IMR-90 (cell line): ENCODE data around the gene CGNL1. TPM values are rescaled to one million over a fixed set of nuclear protein-coding genes. Genes with fewer than 3 reads are reported as not detected.

ENCODE experiments used
- ATAC-seq: fragments of 200-7000 bp; cut with Tn5 transposase; 2 replicates; pipeline ENCODE4 v1.9.1; 2020; ENCODE audit warnings: low read depth, mild to moderate bottlenecking, moderate library complexity
- BruUV-seq: library from RNA; stranded (reverse); fragments of 400-500 nt; replicated peaks from 2 replicates; lab custom pipeline; 2021; lab: Mats Ljungman, UMichigan
- CTCF ChIA-PET: fragments of 300-600 bp; formaldehyde crosslinking; extraction: SDS; loops from one replicate; lab custom pipeline; 2021; ENCODE audit warnings: antibody characterized with exemption; lab: Yijun Ruan, JAX
- POLR2A ChIA-PET: fragments of 300-600 bp; sonication (Branson Sonifier 250); formaldehyde crosslinking; loops from one replicate; lab custom pipeline; 2022; ENCODE audit warnings: antibody characterized with exemption; ENCODE audit not compliant: unreplicated experiment; lab: Charles Lee
- DNase-seq: peaks from one replicate; pipeline ENCODE4 v3.0.0; 2013
- H2AFZ ChIP-seq: replicated peaks from 2 replicates; pipeline ENCODE3; 2013; ENCODE audit warnings: low read length, mild to moderate bottlenecking; ENCODE audit not compliant: poor library complexity
- H2AK5ac ChIP-seq: 2 replicates; pipeline ENCODE4 v1.6.1; 2013; ENCODE audit warnings: low read depth, low read length, inconsistent platforms
- H2AK9ac ChIP-seq: replicated peaks from 2 replicates; pipeline ENCODE3; 2013; ENCODE audit warnings: mild to moderate bottlenecking, low read depth, low read length, moderate library complexity; ENCODE audit not compliant: poor library complexity
- H2BK120ac ChIP-seq: 2 replicates; pipeline ENCODE4 v1.6.1; 2013; ENCODE audit warnings: low read depth, low read length, inconsistent platforms
- H2BK15ac ChIP-seq: 3 replicates; pipeline ENCODE4 v1.6.1; 2013; ENCODE audit warnings: low read depth, low read length, inconsistent platforms
- H2BK20ac ChIP-seq: 2 replicates; pipeline ENCODE4 v1.6.1; 2013; ENCODE audit warnings: low read depth, mild to moderate bottlenecking, inconsistent platforms, low read length, moderate library complexity
- H2BK5ac ChIP-seq: 2 replicates; pipeline ENCODE4 v1.6.1; 2013; ENCODE audit warnings: mild to moderate bottlenecking, low read depth, low read length, inconsistent platforms; ENCODE audit not compliant: poor library complexity, severe bottlenecking
- H3K14ac ChIP-seq: replicated peaks from 2 replicates; pipeline ENCODE4 v1.6.1; 2013; ENCODE audit warnings: low read depth, low read length, inconsistent platforms
- H3K18ac ChIP-seq: 2 replicates; pipeline ENCODE4 v1.6.1; 2013; ENCODE audit warnings: low read depth, low read length, control low read depth
- H3K23ac ChIP-seq: 2 replicates; pipeline ENCODE4 v1.6.1; 2013; ENCODE audit warnings: low read depth, low read length, inconsistent platforms
- H3K27ac ChIP-seq: 2 replicates; pipeline ENCODE4 v1.5.1; 2013; ENCODE audit warnings: mild to moderate bottlenecking, control low read depth, low read length; ENCODE audit not compliant: insufficient read depth
- H3K27me3 ChIP-seq: 2 replicates; pipeline ENCODE4 v1.6.1; 2013; ENCODE audit warnings: low read length; ENCODE audit not compliant: control insufficient read depth, insufficient read depth
- H3K36me3 ChIP-seq: 2 replicates; pipeline ENCODE4 v1.6.1; 2013; ENCODE audit warnings: low read length, mixed read lengths; ENCODE audit not compliant: control insufficient read depth, insufficient read depth
- H3K4ac ChIP-seq: 2 replicates; pipeline ENCODE4 v1.6.1; 2013; ENCODE audit warnings: low read depth, low read length, inconsistent platforms
- H3K4me1 ChIP-seq: 2 replicates; pipeline ENCODE4 v1.6.1; 2013; ENCODE audit warnings: low read length, mixed read lengths; ENCODE audit not compliant: control insufficient read depth, insufficient read depth
- H3K4me2 ChIP-seq: 2 replicates; pipeline ENCODE4 v1.6.1; 2013; ENCODE audit warnings: low read depth, mild to moderate bottlenecking, control low read depth, low read length, moderate library complexity
- H3K4me3 ChIP-seq: 2 replicates; pipeline ENCODE4 v1.5.1; 2013; ENCODE audit warnings: low read depth, mild to moderate bottlenecking, control low read depth, low read length, moderate library complexity; ENCODE audit not compliant: insufficient read depth
- H3K56ac ChIP-seq: 2 replicates; pipeline ENCODE4 v1.6.1; 2013; ENCODE audit warnings: low read length, inconsistent platforms; ENCODE audit not compliant: insufficient read depth; ENCODE audit errors: extremely low read depth
- H3K79me1 ChIP-seq, 2 experiments: 2 replicates each; pipeline ENCODE4 v1.6.1; 2013; ENCODE audit warnings: low read length in 2 of 2, inconsistent platforms in 1 of 2, low read depth in 1 of 2
- H3K9ac ChIP-seq: 2 replicates; pipeline ENCODE4 v1.6.1; 2013; ENCODE audit warnings: low read depth, low read length, control low read depth
- H3K9me1 ChIP-seq: 2 replicates; pipeline ENCODE4 v1.6.1; 2013; ENCODE audit warnings: low read length, inconsistent platforms; ENCODE audit not compliant: insufficient read depth
- H3K9me3 ChIP-seq: 2 replicates; pipeline ENCODE4 v1.6.1; 2013; ENCODE audit warnings: low read length; ENCODE audit not compliant: control insufficient read depth, insufficient read depth
- H4K20me1 ChIP-seq: 2 replicates; pipeline ENCODE4 v1.6.1; 2013; ENCODE audit warnings: low read length, inconsistent platforms; ENCODE audit not compliant: insufficient read depth
- H4K5ac ChIP-seq: 2 replicates; pipeline ENCODE4 v1.6.1; 2013; ENCODE audit warnings: mild to moderate bottlenecking, low read depth, low read length, control low read depth
- H4K8ac ChIP-seq, 2 experiments: 2 replicates each; pipeline ENCODE4 v1.6.1; 2013; ENCODE audit warnings: low read depth in 2 of 2, low read length in 2 of 2, control low read depth in 1 of 2, inconsistent platforms in 1 of 2
- H4K91ac ChIP-seq: 2 replicates; pipeline ENCODE4 v1.6.1; 2013; ENCODE audit warnings: low read depth, low read length, inconsistent platforms; ENCODE audit not compliant: insufficient read depth
- BHLHE40 ChIP-seq: fragments of 150-350 bp; IDR thresholded peaks from 2 replicates; pipeline ENCODE4 v1.6.1; 2016; ENCODE audit warnings: mild to moderate bottlenecking, low read depth, low read length
- CEBPB ChIP-seq: IDR thresholded peaks from 2 replicates; pipeline ENCODE4 v1.6.1; 2012; ENCODE audit warnings: low read depth, low read length, improper control_type of control experiment
- CHD1 ChIP-seq: IDR thresholded peaks from 2 replicates; pipeline ENCODE4 v1.6.1; 2012; ENCODE audit warnings: low read depth, low read length, improper control_type of control experiment
- FOS ChIP-seq: fragments of 150-350 bp; IDR thresholded peaks from 2 replicates; pipeline ENCODE4 v1.6.1; 2016; ENCODE audit warnings: low read depth, low read length
- MAFK ChIP-seq: IDR thresholded peaks from 2 replicates; pipeline ENCODE4 v1.6.1; 2012; ENCODE audit warnings: low read depth, low read length, improper control_type of control experiment
- MAZ ChIP-seq: IDR thresholded peaks from 2 replicates; pipeline ENCODE4 v1.6.1; 2012; ENCODE audit warnings: low read depth, mild to moderate bottlenecking, low read length, improper control_type of control experiment, moderate library complexity, borderline replicate concordance
- NFE2L2 ChIP-seq: fragments of 150-350 bp; IDR thresholded peaks from 2 replicates; pipeline ENCODE4 v1.6.1; 2016; ENCODE audit warnings: low read depth, mild to moderate bottlenecking, low read length
- POLR2A ChIP-seq: IDR thresholded peaks from 2 replicates; pipeline ENCODE4 v1.6.1; 2012; ENCODE audit warnings: mild to moderate bottlenecking, low read depth, low read length
- RAD21 ChIP-seq: IDR thresholded peaks from 2 replicates; pipeline ENCODE4 v1.6.1; 2012; ENCODE audit warnings: low read length, improper control_type of control experiment
- RCOR1 ChIP-seq: IDR thresholded peaks from 2 replicates; pipeline ENCODE4 v1.6.1; 2012; ENCODE audit warnings: mild to moderate bottlenecking, low read length, improper control_type of control experiment; ENCODE audit not compliant: insufficient replicate concordance
- RFX5 ChIP-seq: IDR thresholded peaks from 2 replicates; pipeline ENCODE4 v1.8.0; 2012; ENCODE audit warnings: low read depth, mild to moderate bottlenecking, low read length, moderate library complexity
- SMC3 ChIP-seq: fragments of 150-350 bp; IDR thresholded peaks from 2 replicates; pipeline ENCODE4 v1.6.1; 2016; ENCODE audit warnings: low read depth, mild to moderate bottlenecking, antibody characterized with exemption, low read length, moderate library complexity
- whole genome bisulfite sequencing, 2 experiments: methylation state at CpG; one replicate each; pipeline versions ENCODE4 v1.1.5 to v1.1.7; 2013; ENCODE audit warnings: missing lambda C conversion rate in 2 of 2; ENCODE audit not compliant: insufficient read length in 1 of 2; ENCODE audit errors: extremely low coverage in 2 of 2; 5-methylcytosine and 5-hydroxymethylcytosine counted together
- dilution Hi-C: fragments of 300-500 bp; cut with HindIII; formaldehyde crosslinking; loops from one replicate; pipeline ENCODE4 v1.14.3; 2018; ENCODE audit warnings: low sequenced_read_pairs; ENCODE audit not compliant: unreplicated experiment
- in situ Hi-C: fragments of 300-500 bp; cut with MboI; formaldehyde crosslinking; loops from 3 replicates; pipeline ENCODE4 v1.14.3; 2019; ENCODE audit warnings: low sequenced_read_pairs, inconsistent platforms, mixed read lengths
- intact Hi-C: fragments of 100-400 bp; cut with micrococcal nuclease; formaldehyde crosslinking; loops from 2 replicates; pipeline ENCODE4 v1.10.0; 2022
- polyA plus RNA-seq, 3 experiments: library from polyadenylated mRNA; depleted of rRNA; stranded (reverse); fragments of >200 nt; gene quantifications; 2 replicates each; pipeline ENCODE4 v1.2.3, GENCODE V29; 2012; ENCODE audit warnings: low replicate concordance in 1 of 3
- total RNA-seq: library from RNA; depleted of rRNA; stranded (reverse); fragments of >200 nt; gene quantifications from 2 replicates; pipeline ENCODE4 v1.2.3, GENCODE V29; 2012
- TF ChIP-seq, protein P1 (sequence below): fragments of 150-350 bp; IDR thresholded peaks from 2 replicates; pipeline ENCODE4 v1.6.1; 2017; ENCODE audit warnings: mild to moderate bottlenecking, antibody characterized with exemption, low read length, low read depth
- TF ChIP-seq, protein P2 (sequence below): fragments of 150-350 bp; IDR thresholded peaks from 2 replicates; pipeline ENCODE4 v1.6.1; 2016; ENCODE audit warnings: low read depth, mild to moderate bottlenecking, low read length, moderate library complexity, borderline replicate concordance
- TF ChIP-seq, protein P3 (sequence below): conservative IDR thresholded peaks from 2 replicates; pipeline ENCODE4 v1.5.1; 2012; ENCODE audit warnings: mild to moderate bottlenecking, low read depth, low read length, improper control_type of control experiment

Gene CGNL1
- total and polyA plus RNA-seq, 2 of the 4 experiments (the other 2 are of a cell fraction): 0.07 to 0.18 TPM

DNA sequence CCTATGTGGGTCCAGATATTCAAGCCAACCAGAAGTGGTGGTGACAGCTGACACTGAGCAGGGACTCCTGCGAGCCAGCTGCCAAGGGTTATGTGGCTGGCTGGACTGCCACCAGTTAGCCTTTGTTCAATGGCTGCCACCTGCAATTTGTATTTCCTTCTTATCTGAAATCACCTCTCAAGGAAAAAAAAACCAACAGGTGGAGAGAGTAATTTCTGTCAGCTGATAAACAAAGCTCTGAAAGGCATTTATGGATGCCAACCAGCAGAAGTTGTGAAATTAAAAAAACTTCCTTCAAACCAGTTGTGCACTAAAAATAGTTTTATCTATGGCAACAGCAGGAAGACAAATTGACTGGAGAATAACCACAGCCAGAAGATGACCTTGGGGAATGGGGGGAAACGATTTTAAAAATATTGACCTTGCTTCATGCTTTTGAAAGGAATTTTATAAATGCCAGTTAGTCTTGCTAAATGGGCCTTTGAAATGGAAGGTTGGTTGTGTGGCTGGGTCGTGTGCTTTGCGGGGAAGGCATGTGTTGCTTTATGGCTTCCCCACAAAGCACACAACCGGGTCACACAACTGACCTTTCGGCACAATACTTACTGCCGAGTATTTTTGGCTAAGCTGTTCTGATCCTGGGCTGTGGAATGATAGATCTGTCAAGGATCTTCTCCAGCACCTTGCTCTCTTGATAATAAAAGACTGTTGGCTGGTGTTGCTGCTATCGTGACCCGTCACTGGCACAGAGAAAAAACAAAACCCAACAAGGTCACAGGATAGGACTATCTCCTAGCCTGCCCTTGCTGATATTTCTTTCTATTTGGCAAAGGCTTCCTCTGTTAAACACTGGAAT lies 218.9 kb downstream of the CGNL1 start:
- ChIA-PET CTCF (interaction anchor here (0.6 kb wide), 1 partner anchor 15 kb away, joined by 3 read pairs; no protein-coding TSS in a partner anchor), POLR2A (no interaction called here)
- Histone ChIP-seq H2AK5ac (no peak overlapping the region), H2BK20ac (no peak overlapping the region), H2BK120ac (no peak overlapping the region), H4K20me1 (no peaks in the 10 kb centered on the region), H3K36me3 (no peaks in the 10 kb centered on the region), H3K23ac (no peak overlapping the region), H4K8ac (no peak overlapping the region), H3K27ac (no peak overlapping the region), H3K18ac (no peak overlapping the region), H3K79me1 (no peaks in the 10 kb centered on the region), H3K27me3 (peaks cover 31% of the 10 kb centered on the region), H3K9me1 (no peaks in the 10 kb centered on the region; the same call in 1 of the 2 replicates), H3K9me3 (no peaks in the 10 kb centered on the region), H4K5ac (no peak overlapping the region), H2AFZ (no peak overlapping the region), H3K4me1 (no peaks in the 10 kb centered on the region), H3K4me3 (no peak overlapping the region), H3K4me2 (no peak overlapping the region), H2BK15ac (no peak overlapping the region), H4K91ac (no peak overlapping the region), H3K14ac (no peak overlapping the region), H2AK9ac (no peak overlapping the region), H3K9ac (no peak overlapping the region), H2BK5ac (no peak overlapping the region), H3K4ac (no peak overlapping the region), H3K56ac (no peak overlapping the region)
- intact Hi-C loops: no loop called here
- dilution Hi-C loops: no loop called here
- no peak for DNase-seq
- WGBS, 2 experiments: 60% methylated on average over 1 of the region's 9 CpGs; no CpG with 5 or more reads in 1 of the 2 experiments
- in situ Hi-C loops: no loop called here
- no TSS peak for BruUV-seq
- ATAC-seq: no peak
- TF ChIP-seq BHLHE40 (no peak), NFE2L2 (no peak), RFX5 (no peak), MAZ (no peak), MAFK (no peak), CHD1 (no peak), RCOR1 (no peak), POLR2A (no peak), CEBPB (no peak), RAD21 (no peak), FOS (no peak), SMC3 (no peak)
- TF ChIP-seq, protein P1, sequence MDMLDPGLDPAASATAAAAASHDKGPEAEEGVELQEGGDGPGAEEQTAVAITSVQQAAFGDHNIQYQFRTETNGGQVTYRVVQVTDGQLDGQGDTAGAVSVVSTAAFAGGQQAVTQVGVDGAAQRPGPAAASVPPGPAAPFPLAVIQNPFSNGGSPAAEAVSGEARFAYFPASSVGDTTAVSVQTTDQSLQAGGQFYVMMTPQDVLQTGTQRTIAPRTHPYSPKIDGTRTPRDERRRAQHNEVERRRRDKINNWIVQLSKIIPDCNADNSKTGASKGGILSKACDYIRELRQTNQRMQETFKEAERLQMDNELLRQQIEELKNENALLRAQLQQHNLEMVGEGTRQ: no peak
- TF ChIP-seq, protein P2, sequence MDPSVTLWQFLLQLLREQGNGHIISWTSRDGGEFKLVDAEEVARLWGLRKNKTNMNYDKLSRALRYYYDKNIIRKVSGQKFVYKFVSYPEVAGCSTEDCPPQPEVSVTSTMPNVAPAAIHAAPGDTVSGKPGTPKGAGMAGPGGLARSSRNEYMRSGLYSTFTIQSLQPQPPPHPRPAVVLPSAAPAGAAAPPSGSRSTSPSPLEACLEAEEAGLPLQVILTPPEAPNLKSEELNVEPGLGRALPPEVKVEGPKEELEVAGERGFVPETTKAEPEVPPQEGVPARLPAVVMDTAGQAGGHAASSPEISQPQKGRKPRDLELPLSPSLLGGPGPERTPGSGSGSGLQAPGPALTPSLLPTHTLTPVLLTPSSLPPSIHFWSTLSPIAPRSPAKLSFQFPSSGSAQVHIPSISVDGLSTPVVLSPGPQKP: no peak
- TF ChIP-seq, protein P3, sequence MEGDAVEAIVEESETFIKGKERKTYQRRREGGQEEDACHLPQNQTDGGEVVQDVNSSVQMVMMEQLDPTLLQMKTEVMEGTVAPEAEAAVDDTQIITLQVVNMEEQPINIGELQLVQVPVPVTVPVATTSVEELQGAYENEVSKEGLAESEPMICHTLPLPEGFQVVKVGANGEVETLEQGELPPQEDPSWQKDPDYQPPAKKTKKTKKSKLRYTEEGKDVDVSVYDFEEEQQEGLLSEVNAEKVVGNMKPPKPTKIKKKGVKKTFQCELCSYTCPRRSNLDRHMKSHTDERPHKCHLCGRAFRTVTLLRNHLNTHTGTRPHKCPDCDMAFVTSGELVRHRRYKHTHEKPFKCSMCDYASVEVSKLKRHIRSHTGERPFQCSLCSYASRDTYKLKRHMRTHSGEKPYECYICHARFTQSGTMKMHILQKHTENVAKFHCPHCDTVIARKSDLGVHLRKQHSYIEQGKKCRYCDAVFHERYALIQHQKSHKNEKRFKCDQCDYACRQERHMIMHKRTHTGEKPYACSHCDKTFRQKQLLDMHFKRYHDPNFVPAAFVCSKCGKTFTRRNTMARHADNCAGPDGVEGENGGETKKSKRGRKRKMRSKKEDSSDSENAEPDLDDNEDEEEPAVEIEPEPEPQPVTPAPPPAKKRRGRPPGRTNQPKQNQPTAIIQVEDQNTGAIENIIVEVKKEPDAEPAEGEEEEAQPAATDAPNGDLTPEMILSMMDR: no peak
